Left renal cortex interstitium (tissue), 4 donors: ENCODE data around the gene CLOCK. TPM values are rescaled to one million over a fixed set of nuclear protein-coding genes. Genes with fewer than 3 reads are reported as not detected.
A peak's percentile ranks its signal among the peaks of the same experiment; 100 is the strongest.
"Not testable (repeated sequence)": the region's sequence is repeated elsewhere in the genome, so short reads cannot be mapped to it uniquely, and the experiment has no call there.

Experiments
- DNase-seq, 4 donors: peaks; one replicate each; pipeline ENCODE4 v3.0.0-alpha.2; 2013; ENCODE audit warnings: low read depth in 4 of 4, low spot score in 2 of 4, missing footprints in 1 of 4
- polyA plus RNA-seq, 4 donors: library from polyadenylated mRNA; unstranded; fragments of 120-200 nt; gene quantifications; one replicate each; pipeline ENCODE4 v1.2.1, GENCODE V29; 2013; ENCODE audit not compliant: insufficient read length in 4 of 4

Gene CLOCK
- 10 to 100 TPM; 17.0 to 24.9 (median 20.7) TPM for polyA plus RNA-seq

GRCh38 chr4:55546756-55547465 lies at the start of gene CLOCK:
Gene CLOCK, minus strand, starts transcription at chr4:55546909. Its CDS starts 64,124 bp downstream, at chr4:55482785.
- peak; percentile 77 to 85 (median 83) for DNase-seq

GRCh38 chr4:55592014-55592413 lies 45.3 kb upstream of the CLOCK start, which contains the start of gene PDCL2:
Gene PDCL2, minus strand, starts transcription at chr4:55592245. Its CDS starts 136 bp downstream, at chr4:55592109.
- no peak for DNase-seq

- DNase-seq, result no peak
Measured at GRCh38 chr4:55588160-55588559, 41.5 kb upstream of the CLOCK start.

- DNase-seq, result not testable (repeated sequence)
Measured at GRCh38 chr4:55582773-55583172, 36.1 kb upstream of the CLOCK start.

GRCh38 chr4:55578341-55579010 lies 31.8 kb upstream of the CLOCK start:
- no peak for DNase-seq

GRCh38 chr4:55575513-55575912 lies 28.8 kb upstream of the CLOCK start:
- DNase-seq, result no peak

GRCh38 chr4:55574252-55574651 lies 27.5 kb upstream of the CLOCK start:
- DNase-seq, result no peak

- DNase-seq, result no peak
Measured at GRCh38 chr4:55571806-55572205, 25.1 kb upstream of the CLOCK start.

- DNase-seq, result no peak
Measured at GRCh38 chr4:55568905-55569504, 22.3 kb upstream of the CLOCK start.

GRCh38 chr4:55561889-55562288 lies 15.2 kb upstream of the CLOCK start:
- no peak for DNase-seq

GRCh38 chr4:55560096-55560495 lies 13.4 kb upstream of the CLOCK start:
- DNase-seq, result no peak

- DNase-seq, result no peak
Measured at GRCh38 chr4:55554453-55555030, 7.8 kb upstream of the CLOCK start.

GRCh38 chr4:55553441-55554201 lies 6.9 kb upstream of the CLOCK start:
- no peak for DNase-seq

- not testable (repeated sequence) for DNase-seq
Measured at GRCh38 chr4:55551964-55552363, 5.3 kb upstream of the CLOCK start.

GRCh38 chr4:55549888-55550287 lies 3.2 kb upstream of the CLOCK start:
- no peak for DNase-seq

- DNase-seq, result no peak
Measured at GRCh38 chr4:55547918-55548317, 1.2 kb upstream of the CLOCK start.

- DNase-seq, result peak in 1 of 4 donors; percentile 28
Measured at GRCh38 chr4:55547466-55547770, 709 bp upstream of the CLOCK start.

- DNase-seq, result no peak
Measured at GRCh38 chr4:55546506-55546755, 278 bp downstream of the CLOCK start.

- peak; percentile 50 to 62 (median 54) for DNase-seq
Measured at GRCh38 chr4:55545641-55546505, 836 bp downstream of the CLOCK start.

GRCh38 chr4:55545151-55545550 lies 1.6 kb downstream of the CLOCK start:
- DNase-seq, result peak in 1 of 4 donors; percentile 13
